HEK293 (cell line): ENCODE results near the gene KLF4.

Experiments
- ZNF112 ChIP-seq: fragments of 450-650 bp; formaldehyde crosslinking; IDR thresholded peaks from 2 replicates; pipeline ENCODE4 v1.5.0; 2017; ENCODE audit warnings: missing biosample characterization, missing genetic modification characterization
- TF ChIP-seq, protein P1 (sequence below): sonication (generic); formaldehyde crosslinking; IDR thresholded peaks from 2 replicates; pipeline ENCODE4 v1.8.1; 2022; ENCODE audit warnings: mild to moderate bottlenecking, moderate library complexity, missing genetic modification reagents
- TF ChIP-seq, protein P2 (sequence below): fragments of 450-650 bp; formaldehyde crosslinking; IDR thresholded peaks from 2 replicates; pipeline ENCODE4 v1.5.1; 2016; ENCODE audit warnings: missing biosample characterization, missing genetic modification characterization
- TF ChIP-seq, protein P3 (sequence below): fragments of 450-650 bp; formaldehyde crosslinking; IDR thresholded peaks from 2 replicates; pipeline ENCODE4 v1.5.1; 2016; ENCODE audit warnings: missing biosample characterization, missing genetic modification characterization

DNA sequence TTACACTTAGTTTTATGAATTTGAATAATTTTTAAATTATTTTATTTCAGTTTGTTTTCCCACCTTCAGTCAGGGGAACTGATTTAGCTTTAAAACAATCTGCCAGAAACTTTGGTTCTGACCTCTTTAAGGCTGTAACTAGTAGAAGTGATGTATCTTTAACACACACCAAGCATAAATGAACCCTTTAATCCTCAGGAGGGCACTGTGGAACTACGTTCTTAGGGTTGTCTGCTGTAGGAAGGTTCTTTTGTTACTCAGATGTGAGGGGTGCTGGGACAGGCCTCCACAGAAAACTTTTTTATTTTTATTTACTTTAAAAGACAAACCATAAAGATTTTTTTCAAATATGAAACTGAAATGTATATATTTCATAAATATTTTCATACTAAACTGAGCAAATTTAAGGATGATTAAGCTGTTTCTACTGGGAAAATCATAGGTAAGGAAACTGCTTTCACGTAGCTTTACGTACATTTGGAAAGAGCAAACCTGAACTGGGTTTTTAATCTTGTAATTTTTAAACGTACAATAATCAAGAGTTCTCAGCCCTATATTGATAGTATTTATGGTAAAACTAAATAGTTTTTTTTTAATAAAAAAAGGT, 5.3 kb downstream of the KLF4 start:
- TF ChIP-seq, protein P1, sequence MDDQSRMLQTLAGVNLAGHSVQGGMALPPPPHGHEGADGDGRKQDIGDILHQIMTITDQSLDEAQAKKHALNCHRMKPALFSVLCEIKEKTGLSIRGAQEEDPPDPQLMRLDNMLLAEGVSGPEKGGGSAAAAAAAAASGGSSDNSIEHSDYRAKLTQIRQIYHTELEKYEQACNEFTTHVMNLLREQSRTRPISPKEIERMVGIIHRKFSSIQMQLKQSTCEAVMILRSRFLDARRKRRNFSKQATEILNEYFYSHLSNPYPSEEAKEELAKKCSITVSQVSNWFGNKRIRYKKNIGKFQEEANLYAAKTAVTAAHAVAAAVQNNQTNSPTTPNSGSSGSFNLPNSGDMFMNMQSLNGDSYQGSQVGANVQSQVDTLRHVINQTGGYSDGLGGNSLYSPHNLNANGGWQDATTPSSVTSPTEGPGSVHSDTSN (CRISPR knock-in tag): no peak
- TF ChIP-seq, protein P2, sequence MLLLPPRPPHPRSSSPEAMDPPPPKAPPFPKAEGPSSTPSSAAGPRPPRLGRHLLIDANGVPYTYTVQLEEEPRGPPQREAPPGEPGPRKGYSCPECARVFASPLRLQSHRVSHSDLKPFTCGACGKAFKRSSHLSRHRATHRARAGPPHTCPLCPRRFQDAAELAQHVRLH (tag by site-specific recombination): no peak
- TF ChIP-seq, protein P3, sequence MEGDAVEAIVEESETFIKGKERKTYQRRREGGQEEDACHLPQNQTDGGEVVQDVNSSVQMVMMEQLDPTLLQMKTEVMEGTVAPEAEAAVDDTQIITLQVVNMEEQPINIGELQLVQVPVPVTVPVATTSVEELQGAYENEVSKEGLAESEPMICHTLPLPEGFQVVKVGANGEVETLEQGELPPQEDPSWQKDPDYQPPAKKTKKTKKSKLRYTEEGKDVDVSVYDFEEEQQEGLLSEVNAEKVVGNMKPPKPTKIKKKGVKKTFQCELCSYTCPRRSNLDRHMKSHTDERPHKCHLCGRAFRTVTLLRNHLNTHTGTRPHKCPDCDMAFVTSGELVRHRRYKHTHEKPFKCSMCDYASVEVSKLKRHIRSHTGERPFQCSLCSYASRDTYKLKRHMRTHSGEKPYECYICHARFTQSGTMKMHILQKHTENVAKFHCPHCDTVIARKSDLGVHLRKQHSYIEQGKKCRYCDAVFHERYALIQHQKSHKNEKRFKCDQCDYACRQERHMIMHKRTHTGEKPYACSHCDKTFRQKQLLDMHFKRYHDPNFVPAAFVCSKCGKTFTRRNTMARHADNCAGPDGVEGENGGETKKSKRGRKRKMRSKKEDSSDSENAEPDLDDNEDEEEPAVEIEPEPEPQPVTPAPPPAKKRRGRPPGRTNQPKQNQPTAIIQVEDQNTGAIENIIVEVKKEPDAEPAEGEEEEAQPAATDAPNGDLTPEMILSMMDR (tag by site-specific recombination): no peak
- TF ChIP-seq ZNF112 (tag by site-specific recombination): no peak
